ENCODE results near the gene XDH.

Gene XDH

GRCh38 chr2:31328026-31328425 is 86.5 kb downstream of the XDH start:
- DNase-seq (ENCODE audit: low read depth) = no peak
- TF ChIP-seq CTCF (conservative IDR thresholded peaks at IDR 0.05; ENCODE audit: control insufficient read depth, insufficient read depth, low read depth, low read length) = no peak
- H3K4me3 ChIP-seq (ENCODE audit: control insufficient read depth, low read depth, low read length) = no peak overlapping the region

- DNase-seq (ENCODE audit: low read depth) = no peak
- H3K4me3 ChIP-seq (ENCODE audit: control insufficient read depth, low read depth, low read length) = no peak overlapping the region
- no peak for TF ChIP-seq CTCF (conservative IDR thresholded peaks at IDR 0.05; ENCODE audit: control insufficient read depth, insufficient read depth, low read depth, low read length)
Observed at GRCh38 chr2:31327505-31327904, 87.0 kb downstream of the XDH start.

GRCh38 chr2:31324016-31324633 is 90.4 kb downstream of the XDH start:
- H3K4me3 ChIP-seq (ENCODE audit: control insufficient read depth, low read depth, low read length) = no peak overlapping the region
- DNase-seq (ENCODE audit: low read depth) = no peak
- TF ChIP-seq CTCF (conservative IDR thresholded peaks at IDR 0.05; ENCODE audit: control insufficient read depth, insufficient read depth, low read depth, low read length) = no peak

GRCh38 chr2:31322371-31322770 is 92.2 kb downstream of the XDH start:
- TF ChIP-seq CTCF (conservative IDR thresholded peaks at IDR 0.05; ENCODE audit: control insufficient read depth, insufficient read depth, low read depth, low read length) = no peak
- peak; percentile 22 for DNase-seq (ENCODE audit: low read depth)
- H3K4me3 ChIP-seq (ENCODE audit: control insufficient read depth, low read depth, low read length) = no peak overlapping the region

- DNase-seq (ENCODE audit: low read depth) = peak; percentile 53
- TF ChIP-seq CTCF (conservative IDR thresholded peaks at IDR 0.05; ENCODE audit: control insufficient read depth, insufficient read depth, low read depth, low read length) = no peak
- no peak overlapping the region for H3K4me3 ChIP-seq (ENCODE audit: control insufficient read depth, low read depth, low read length)
Observed at GRCh38 chr2:31319406-31320175, 95.0 kb downstream of the XDH start.

- H3K4me3 ChIP-seq (ENCODE audit: control insufficient read depth, low read depth, low read length) = no peak overlapping the region
- DNase-seq (ENCODE audit: low read depth) = peak; percentile 74
- no peak for TF ChIP-seq CTCF (conservative IDR thresholded peaks at IDR 0.05; ENCODE audit: control insufficient read depth, insufficient read depth, low read depth, low read length)
Observed at GRCh38 chr2:31318361-31319336, 95.9 kb downstream of the XDH start.
